ENCODE measurements around the gene RAG1. TPM values are rescaled to one million over a fixed set of nuclear protein-coding genes. Genes with fewer than 3 reads are reported as not detected.
A peak's percentile ranks its signal among the peaks of the same experiment; 100 is the strongest.

RAG1 gene
- total and polyA plus RNA-seq, 2 of the 13 experiments (the other 11 are each of a cell fraction or from before 2014, with no cell fraction given) = 0.11 to 0.15 TPM

- Histone ChIP-seq H3K27me3 (ENCODE audit: control insufficient read depth in 1 of 2, insufficient read depth in 2 of 2, low read length in 2 of 2) (peaks cover 0 to 3% of the 10 kb centered on the region in 2 experiments; a peak in 1 of 5 replicates), H3K9ac (ENCODE audit: insufficient read depth, low read depth, low read length) (peak within 1 kb of the TSS; percentile 67), H3K27ac (ENCODE audit: extremely low read length, insufficient read depth, low read length) (peak within 1 kb of the TSS; percentile 61), H3K4me2 (ENCODE audit: low read depth, low read length) (peak within 1 kb of the TSS; percentile 73), H3K4me3 (replicated peaks in 1 of 3; ENCODE audit: insufficient read depth in 1 of 3, low read depth in 2 of 3, low read length in 3 of 3) (peak within 1 kb of the TSS; percentile 68 to 85 (median 84)), H3K36me3 (replicated peaks in 1 of 2; ENCODE audit: control insufficient read depth in 1 of 2, insufficient read depth in 2 of 2, low read length in 2 of 2) (no peaks in the 10 kb centered on the region), H3K9me3 (ENCODE audit: low read length) (no peaks in the 10 kb centered on the region), H3K4me1 (ENCODE audit: insufficient read depth, low read length) (peaks cover 14% of the 10 kb centered on the region; the same call in 1 of the 2 replicates), H3K79me2 (ENCODE audit: insufficient read depth, low read length) (no peaks in the 10 kb centered on the region), H4K20me1 (ENCODE audit: insufficient read depth, low read length) (no peaks in the 10 kb centered on the region), H2AFZ (ENCODE audit: low read length) (peak within 1 kb of the TSS; percentile 99)
- ATAC-seq (peak; percentile 99), DNase-seq (ENCODE audit: low spot score) (peak; percentile 90), FAIRE-seq (peak; percentile 92)
- POLR2A ChIA-PET = interaction anchor here (1.0 kb wide), 1 partner anchor 85 kb away, joined by 4 read pairs; the partner anchor contains the start of gene TRAF6
- BruUV-seq (replicated peaks) = TSS peak; percentile 76
- WGBS (ENCODE audit: low lambda C conversion rate) = 2% methylated on average over 20 of the region's 29 CpGs
- intact Hi-C loops (cut with micrococcal nuclease; ENCODE audit: unreplicated experiment) = no loop called here
- CTCF ChIA-PET (ENCODE audit: low intra/inter-chr PET ratio, low total read pairs) = no interaction called here
- in situ Hi-C loops (cut with HindIII; ENCODE audit: extremely low pct_ligation_motif_present, low pct_unique_long_range_greater_than_20kb) = no loop called here
- TF ChIP-seq ZNF142 (CRISPR knock-in tag; IDR thresholded peaks at IDR 0.05) (0 out of 2 replicates have a peak, but pooled peaks have one; percentile 50), RBFOX2 (IDR thresholded peaks at IDR 0.05; ENCODE audit: low read depth, low read length) (peak; percentile 19; the same call in 1 of the 2 replicates), ZNF503 (CRISPR knock-in tag; IDR thresholded peaks at IDR 0.05) (peak; percentile 44; the same call in 1 of the 2 replicates), MAF1 (CRISPR knock-in tag; IDR thresholded peaks at IDR 0.05; ENCODE audit: borderline replicate concordance) (peak; percentile 71; the same call in 1 of the 2 replicates), ZBTB14 (CRISPR knock-in tag; IDR thresholded peaks at IDR 0.05) (no peak), RARG (CRISPR knock-in tag; IDR thresholded peaks at IDR 0.05; ENCODE audit: low read depth) (no peak), ZFP62 (CRISPR knock-in tag; IDR thresholded peaks at IDR 0.05) (0 out of 2 replicates have a peak, but pooled peaks have one; percentile 73), ZNF576 (CRISPR knock-in tag; IDR thresholded peaks at IDR 0.05) (no peak), HMG20A (CRISPR knock-in tag; IDR thresholded peaks at IDR 0.05; ENCODE audit: borderline replicate concordance) (no peak), MYC (CRISPR knock-in tag; IDR thresholded peaks at IDR 0.05; ENCODE audit: borderline replicate concordance) (no peak), KDM3A (CRISPR knock-in tag; IDR thresholded peaks at IDR 0.05; ENCODE audit: low read depth) (peak; percentile 59; the same call in 1 of the 2 replicates), JUN (CRISPR knock-in tag; IDR thresholded peaks at IDR 0.05) (0 out of 2 replicates have a peak, but pooled peaks have one; percentile 36)
- TF ChIP-seq, protein P1, sequence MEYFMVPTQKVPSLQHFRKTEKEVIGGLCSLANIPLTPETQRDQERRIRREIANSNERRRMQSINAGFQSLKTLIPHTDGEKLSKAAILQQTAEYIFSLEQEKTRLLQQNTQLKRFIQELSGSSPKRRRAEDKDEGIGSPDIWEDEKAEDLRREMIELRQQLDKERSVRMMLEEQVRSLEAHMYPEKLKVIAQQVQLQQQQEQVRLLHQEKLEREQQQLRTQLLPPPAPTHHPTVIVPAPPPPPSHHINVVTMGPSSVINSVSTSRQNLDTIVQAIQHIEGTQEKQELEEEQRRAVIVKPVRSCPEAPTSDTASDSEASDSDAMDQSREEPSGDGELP (IDR thresholded peaks at IDR 0.05; ENCODE audit: borderline replicate concordance, low read depth) = peak; percentile 71; the same call in 1 of the 2 replicates
These were observed 26.6 kb downstream of the RAG1 start, which contains the start of gene IFTAP for GRCh38 chr11:36594316-36594989. Gene IFTAP, plus strand, starts transcription at chr11:36594502. Its CDS starts 15,602 bp downstream, at chr11:36610104.
